ENCODE data around the gene SEMA6A.

SEMA6A gene

GRCh38 chr5:116574367-116575325 lies at the start of gene SEMA6A:
SEMA6A (minus strand) TSS chr5:116574823; CDS start chr5:116504944, 69,879 bp downstream.
- in situ Hi-C loops (cut with MboI; ENCODE audit: low sequenced_read_pairs) = no loop called here

- in situ Hi-C loops (cut with MboI; ENCODE audit: low sequenced_read_pairs) = no loop called here
Measured at GRCh38 chr5:116622375-116623050, 47.9 kb upstream of the SEMA6A start.

GRCh38 chr5:116621599-116621998 lies 47.0 kb upstream of the SEMA6A start:
- in situ Hi-C loops (cut with MboI; ENCODE audit: low sequenced_read_pairs) = no loop called here

- in situ Hi-C loops (cut with MboI; ENCODE audit: low sequenced_read_pairs) = no loop called here
Measured at GRCh38 chr5:116616876-116617275, 42.3 kb upstream of the SEMA6A start.

- in situ Hi-C loops (cut with MboI; ENCODE audit: low sequenced_read_pairs) = no loop called here
Measured at GRCh38 chr5:116614603-116614920, 39.9 kb upstream of the SEMA6A start.

- in situ Hi-C loops (cut with MboI; ENCODE audit: low sequenced_read_pairs) = no loop called here
Measured at GRCh38 chr5:116613445-116613844, 38.8 kb upstream of the SEMA6A start.

- in situ Hi-C loops (cut with MboI; ENCODE audit: low sequenced_read_pairs) = no loop called here
Measured at GRCh38 chr5:116612431-116612830, 37.8 kb upstream of the SEMA6A start.

- in situ Hi-C loops (cut with MboI; ENCODE audit: low sequenced_read_pairs) = no loop called here
Measured at GRCh38 chr5:116605310-116606070, 30.9 kb upstream of the SEMA6A start.

- in situ Hi-C loops (cut with MboI; ENCODE audit: low sequenced_read_pairs) = no loop called here
Measured at GRCh38 chr5:116604805-116605204, 30.2 kb upstream of the SEMA6A start.

GRCh38 chr5:116600876-116601275 lies 26.3 kb upstream of the SEMA6A start:
- in situ Hi-C loops (cut with MboI; ENCODE audit: low sequenced_read_pairs) = no loop called here

GRCh38 chr5:116598911-116599310 lies 24.3 kb upstream of the SEMA6A start:
- in situ Hi-C loops (cut with MboI; ENCODE audit: low sequenced_read_pairs) = no loop called here

GRCh38 chr5:116595498-116595897 lies 20.9 kb upstream of the SEMA6A start:
- in situ Hi-C loops (cut with MboI; ENCODE audit: low sequenced_read_pairs) = no loop called here

- in situ Hi-C loops (cut with MboI; ENCODE audit: low sequenced_read_pairs) = no loop called here
Measured at GRCh38 chr5:116593340-116593739, 18.7 kb upstream of the SEMA6A start.

GRCh38 chr5:116585227-116585626 lies 10.6 kb upstream of the SEMA6A start:
- in situ Hi-C loops (cut with MboI; ENCODE audit: low sequenced_read_pairs) = no loop called here

- in situ Hi-C loops (cut with MboI; ENCODE audit: low sequenced_read_pairs) = no loop called here
Measured at GRCh38 chr5:116583862-116584222, 9.2 kb upstream of the SEMA6A start.

- in situ Hi-C loops (cut with MboI; ENCODE audit: low sequenced_read_pairs) = no loop called here
Measured at GRCh38 chr5:116583085-116583861, 8.7 kb upstream of the SEMA6A start.

- in situ Hi-C loops (cut with MboI; ENCODE audit: low sequenced_read_pairs) = no loop called here
Measured at GRCh38 chr5:116581910-116582309, 7.3 kb upstream of the SEMA6A start.

GRCh38 chr5:116579144-116579543 lies 4.5 kb upstream of the SEMA6A start:
- in situ Hi-C loops (cut with MboI; ENCODE audit: low sequenced_read_pairs) = no loop called here

- in situ Hi-C loops (cut with MboI; ENCODE audit: low sequenced_read_pairs) = no loop called here
Measured at GRCh38 chr5:116578676-116579075, 4.1 kb upstream of the SEMA6A start.

- in situ Hi-C loops (cut with MboI; ENCODE audit: low sequenced_read_pairs) = no loop called here
Measured at GRCh38 chr5:116577064-116577788, 2.6 kb upstream of the SEMA6A start.

Data from HL-60/S4 (cell line).